Dermis microvascular lymphatic vessel endothelial cell (primary cell): Measurements from ENCODE around the gene UPP1. TPM values are rescaled to one million over a fixed set of nuclear protein-coding genes. Genes with fewer than 3 reads are reported as not detected.
"Not testable (repeated sequence)": the region's sequence is repeated elsewhere in the genome, so short reads cannot be mapped to it uniquely, and the experiment has no call there.

Experiments used
- DNase-seq, 2 donors: peaks; one replicate each; pipeline versions ENCODE4 v3.0.0 to v3.0.0-alpha.2; 2010; ENCODE audit warnings: low read depth in 2 of 2
- total RNA-seq: library from RNA; depleted of rRNA; stranded (reverse); fragments of >200 nt; gene quantifications from 2 replicates; pipeline ENCODE4 v1.2.1, GENCODE V29; 2014

The UPP1 gene
- 8.3 and 9.1 TPM in 2 replicates for total RNA-seq

DNA sequence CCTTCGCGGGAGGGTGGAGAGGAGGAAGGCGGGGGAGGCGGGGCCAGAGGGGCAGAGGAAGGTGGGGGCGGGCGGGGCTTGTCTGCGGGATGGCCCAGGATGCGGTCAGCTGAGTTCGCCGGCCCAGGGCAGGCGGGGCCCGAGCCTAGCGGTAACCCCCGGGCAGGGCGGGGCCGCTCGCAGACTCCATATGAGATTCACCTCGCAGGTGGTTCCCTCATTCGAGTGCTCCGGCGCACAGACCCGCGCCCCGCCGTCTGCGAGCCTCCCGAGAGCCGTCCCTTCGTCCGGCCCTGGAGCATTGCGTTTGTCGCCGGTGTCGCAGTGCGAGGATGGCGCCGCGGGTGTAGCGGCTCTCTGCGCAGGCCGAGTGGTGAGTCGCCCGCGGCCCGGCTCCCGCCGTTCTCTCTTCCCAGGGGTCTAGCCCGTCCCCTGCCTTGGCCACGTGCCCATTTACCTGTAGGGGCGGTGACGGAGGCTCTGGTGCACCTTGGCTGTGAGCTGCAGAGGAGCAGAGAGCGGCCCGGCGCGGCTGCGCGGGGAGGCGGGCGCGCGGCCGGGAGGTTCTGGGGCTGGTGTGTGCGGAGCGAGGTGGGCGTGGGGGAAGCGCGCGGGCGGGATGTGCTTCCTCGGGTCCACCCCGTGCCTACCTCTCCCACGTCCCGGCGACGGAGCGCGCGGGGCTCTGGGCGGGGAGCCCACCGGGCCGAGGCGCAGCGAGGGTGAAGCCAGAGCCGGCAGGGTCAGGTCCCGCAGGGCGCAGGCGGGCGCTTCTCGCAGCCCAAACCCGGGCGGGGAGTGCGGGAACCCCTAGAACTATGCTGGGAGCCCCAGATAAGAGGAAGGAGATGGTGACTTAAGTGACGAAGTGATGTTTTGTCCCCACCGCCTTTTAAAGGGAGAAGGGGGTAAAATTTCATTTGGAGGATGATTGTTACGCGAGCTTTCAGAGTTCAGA, at the start of gene UPP1:
Gene UPP1, plus strand, starts transcription at position 220 of the 958 bp plus-strand sequence. CDS start 5,519 bp downstream, outside the sequence.
- peak; percentile 6 to 53 for DNase-seq

GRCh38 chr7:48040944-48041652, 48.0 kb upstream of the UPP1 start:
- DNase-seq = no peak

GRCh38 chr7:48041653-48041970, 47.5 kb upstream of the UPP1 start:
- DNase-seq = peak in 1 of 2 donors; percentile 50

- peak; percentile 33 to 67 for DNase-seq
These were observed 46.8 kb upstream of the UPP1 start for GRCh38 chr7:48042216-48042615.

DNA sequence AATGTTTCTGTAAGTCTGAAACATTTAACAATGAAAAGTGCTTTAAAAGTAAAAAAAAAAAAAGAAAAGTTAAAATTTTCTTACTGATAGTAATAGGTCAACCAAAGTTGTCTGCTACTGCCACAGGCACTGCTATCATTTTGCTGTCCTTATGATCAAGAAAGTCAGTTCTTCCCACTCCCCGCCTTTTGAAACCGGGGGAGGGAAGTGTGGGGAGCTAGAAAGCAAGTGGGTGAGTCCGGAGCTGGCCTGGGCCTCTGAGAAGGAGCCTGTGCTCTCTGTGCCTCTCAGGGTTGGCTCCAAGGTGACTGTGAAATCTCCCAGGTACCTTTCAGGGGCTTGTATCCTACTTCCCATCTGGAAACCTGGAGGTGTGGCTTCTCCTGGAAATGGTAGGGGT, 46.4 kb upstream of the UPP1 start:
- no peak for DNase-seq

DNA sequence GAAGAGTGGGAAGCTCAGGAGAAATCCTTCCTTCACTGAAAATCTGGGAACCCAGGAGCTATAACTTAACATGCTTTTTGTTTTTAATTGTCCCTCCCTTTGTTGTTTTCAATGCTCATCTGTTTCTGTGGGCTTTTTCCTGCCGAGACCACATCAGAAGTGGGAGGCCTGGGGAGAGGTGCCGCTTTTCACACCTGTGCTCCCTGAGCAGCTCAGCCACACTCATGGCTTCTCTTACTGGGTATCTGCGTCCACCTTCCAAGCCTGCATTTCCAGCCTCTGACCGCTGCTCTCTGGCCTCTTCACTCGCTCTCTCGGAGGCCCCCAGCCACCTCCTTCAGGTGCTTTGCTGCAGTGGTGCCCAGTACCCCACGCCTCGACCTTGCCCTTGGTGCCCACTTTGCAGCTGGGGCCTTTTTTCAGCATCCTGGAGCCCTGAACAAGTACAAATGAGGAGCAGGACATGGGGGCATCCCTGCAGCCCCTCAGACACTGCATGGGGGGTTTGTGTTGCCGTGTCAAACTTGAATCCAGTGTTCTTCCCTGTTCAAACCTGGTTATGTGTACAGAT, 43.8 kb upstream of the UPP1 start:
- no peak for DNase-seq

- no peak for DNase-seq
These were observed 42.6 kb upstream of the UPP1 start for GRCh38 chr7:48046458-48046857.

GRCh38 chr7:48048113-48048512, 41.0 kb upstream of the UPP1 start:
- DNase-seq = no peak

DNA sequence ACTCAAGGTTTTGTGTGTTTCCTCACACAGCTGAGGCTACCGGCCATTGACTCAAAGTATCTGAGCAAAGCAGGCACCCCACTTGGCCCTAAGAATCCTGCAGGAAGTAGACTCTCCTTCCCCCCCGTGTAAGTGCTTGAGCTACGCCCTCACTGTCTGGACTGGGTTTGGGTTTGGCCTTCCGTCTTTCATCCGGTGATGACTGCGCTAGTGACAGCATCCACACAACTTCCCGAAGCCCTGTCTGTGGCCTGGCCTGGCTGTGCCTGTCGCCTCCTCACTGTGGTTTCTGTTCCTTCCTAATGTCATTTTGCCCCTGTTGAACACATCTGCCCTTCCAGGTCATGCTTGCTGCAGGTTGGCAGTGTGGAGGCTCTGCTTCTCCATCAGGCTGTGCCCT, 39.2 kb upstream of the UPP1 start:
- no peak for DNase-seq

DNA sequence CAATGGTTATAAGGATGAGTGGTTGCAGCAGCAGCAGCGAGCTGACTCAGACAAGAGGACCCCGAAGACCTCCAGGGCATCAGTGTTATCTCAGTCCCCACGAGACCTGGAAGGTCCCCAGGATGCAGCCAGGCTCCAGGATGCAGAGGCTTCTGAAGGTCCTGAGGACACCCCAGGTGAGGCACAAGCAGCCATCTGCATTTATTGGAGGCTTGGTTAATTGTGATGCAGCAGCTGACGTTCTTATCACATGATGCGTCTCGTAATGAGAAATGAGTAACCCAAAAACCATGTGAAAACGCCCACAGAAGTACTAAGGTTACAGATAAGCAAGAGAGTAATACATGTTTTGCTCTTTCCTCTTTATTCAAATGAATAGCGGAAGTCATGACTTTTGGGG, 36.3 kb upstream of the UPP1 start:
- DNase-seq = no peak

GRCh38 chr7:48053736-48054135, 35.3 kb upstream of the UPP1 start:
- DNase-seq = no peak

DNA sequence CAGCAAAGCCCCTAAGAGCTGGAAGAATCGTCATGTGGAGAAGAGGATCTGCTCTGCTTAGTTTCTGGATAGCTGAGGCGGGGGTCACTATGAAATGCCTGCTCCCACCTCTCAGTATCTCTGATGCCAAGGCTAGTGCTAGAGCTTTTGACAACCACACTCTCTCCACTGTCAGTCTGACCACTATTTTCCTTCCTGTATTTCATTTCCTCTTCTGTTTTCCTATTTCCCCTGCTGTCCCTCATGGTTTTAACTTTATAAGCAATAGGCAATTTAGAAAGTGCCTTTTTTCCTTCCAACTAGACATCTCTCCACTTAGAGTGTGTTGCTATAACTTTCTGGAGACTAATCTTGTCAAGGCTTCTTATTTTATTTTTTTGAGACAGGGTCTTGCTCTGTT, 30.1 kb upstream of the UPP1 start:
- no peak for DNase-seq

DNA sequence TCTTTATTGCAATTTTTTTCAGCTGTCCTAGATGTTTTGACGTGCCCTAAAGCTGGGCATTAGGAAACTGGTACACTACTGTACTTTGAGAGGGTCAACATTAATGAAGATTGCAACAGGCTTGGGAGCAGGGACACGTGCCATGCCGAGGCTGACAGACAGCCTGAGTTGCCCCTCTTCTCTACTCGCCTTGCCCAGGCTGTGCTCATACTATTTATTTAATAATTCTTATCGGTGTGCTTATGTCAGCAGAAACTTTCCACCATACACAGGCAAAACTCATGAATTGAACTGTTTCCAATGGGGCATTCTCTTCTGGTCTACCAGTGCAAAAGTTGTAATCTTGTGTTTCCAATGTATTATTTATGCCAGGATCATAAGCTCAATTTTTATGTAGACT, 29.4 kb upstream of the UPP1 start:
- DNase-seq = no peak

- DNase-seq = no peak
These were observed 25.1 kb upstream of the UPP1 start for GRCh38 chr7:48063985-48064384.

DNA sequence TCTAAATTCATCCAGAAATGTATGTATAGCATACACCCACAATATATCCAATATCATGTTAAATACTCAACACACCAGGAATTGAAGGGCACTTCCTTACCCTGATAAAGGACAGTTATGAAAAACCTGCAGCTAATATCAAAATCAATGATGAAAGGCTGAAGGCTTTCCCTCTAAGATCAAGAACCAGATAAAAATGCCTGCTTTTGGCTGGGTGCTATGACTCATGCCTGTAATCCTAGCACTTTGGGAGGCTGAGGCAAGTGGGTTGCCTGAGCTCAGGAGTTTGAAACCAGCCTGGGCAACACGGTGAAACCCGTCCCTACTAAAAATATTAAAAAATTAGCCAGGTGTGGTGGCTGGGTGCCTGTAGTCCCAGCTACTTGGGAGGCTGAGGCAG, 21.6 kb upstream of the UPP1 start:
- DNase-seq = no peak

DNA sequence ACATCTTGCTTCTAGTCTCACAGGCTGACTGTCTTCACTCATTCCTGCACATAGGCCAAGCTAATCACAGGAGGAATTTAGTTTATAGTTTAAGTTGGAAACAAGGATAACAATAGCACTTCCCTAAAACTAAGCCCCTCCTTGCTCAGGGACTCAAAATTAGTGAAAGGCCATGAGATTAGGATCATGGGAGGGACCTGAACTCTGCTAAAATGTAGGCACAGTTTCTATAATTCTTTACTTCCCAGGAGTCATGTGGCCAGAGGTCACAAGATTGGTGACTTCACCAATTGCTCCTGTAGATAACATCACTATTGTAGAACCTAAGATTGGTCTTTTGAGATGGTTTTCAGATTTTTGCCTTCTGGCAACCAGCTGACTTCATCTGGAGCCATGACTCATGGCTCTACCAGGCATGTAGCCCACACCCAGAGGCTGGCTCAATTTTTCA, 14.8 kb upstream of the UPP1 start:
- DNase-seq = no peak

GRCh38 chr7:48077423-48077822, 11.6 kb upstream of the UPP1 start:
- no peak for DNase-seq

DNA sequence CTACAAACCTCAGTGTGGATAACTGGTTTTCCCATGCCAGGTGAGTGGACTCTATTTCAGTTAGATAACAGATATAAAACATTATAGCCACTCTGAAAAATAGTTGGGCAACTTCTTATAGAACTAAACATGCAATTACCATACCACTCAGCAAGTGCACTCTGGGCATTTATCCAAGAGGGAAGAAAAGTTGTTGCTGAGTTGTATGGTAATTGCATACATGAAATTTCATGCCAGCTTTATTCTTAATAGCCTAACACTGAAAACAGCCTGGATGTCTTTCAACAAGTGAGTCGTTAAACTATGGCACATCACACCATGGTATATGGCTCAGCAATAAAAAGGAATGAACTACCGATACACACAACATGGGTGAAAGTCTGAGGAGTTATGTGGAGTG, 10.6 kb upstream of the UPP1 start:
- DNase-seq = no peak

GRCh38 chr7:48082378-48082777, 6.7 kb upstream of the UPP1 start:
- not testable (repeated sequence) for DNase-seq

- peak in 1 of 2 donors; percentile 29 for DNase-seq
These were observed 5.8 kb upstream of the UPP1 start for GRCh38 chr7:48083114-48083830.

GRCh38 chr7:48084727-48085432, 4.2 kb upstream of the UPP1 start:
- DNase-seq = peak; percentile 30 to 94
